GM21360 (cell line): Measurements from ENCODE around the gene SEMA3A.
"Not testable (repeated sequence)": the region's sequence is repeated elsewhere in the genome, so short reads cannot be mapped to it uniquely, and the experiment has no call there.

Source experiments
- ATAC-seq: cut with Tn5 transposase; IDR thresholded peaks from one replicate; pipeline ENCODE4 v1.9.1; 2021; ENCODE audit warnings: mild to moderate bottlenecking, moderate library complexity; ENCODE audit not compliant: unreplicated experiment

The SEMA3A gene

GRCh38 chr7:84194484-84195271 lies at the start of gene SEMA3A:
Gene SEMA3A, minus strand, starts transcription at chr7:84194789. Its CDS starts 203 bp downstream, at chr7:84194586.
- no peak for ATAC-seq

GRCh38 chr7:84243037-84243436 lies 48.4 kb upstream of the SEMA3A start:
- not testable (repeated sequence) for ATAC-seq

GRCh38 chr7:84238596-84238995 lies 44.0 kb upstream of the SEMA3A start:
- no peak for ATAC-seq

- no peak for ATAC-seq
Observed at GRCh38 chr7:84237533-84238173, 43.1 kb upstream of the SEMA3A start.

GRCh38 chr7:84236398-84236797 lies 41.8 kb upstream of the SEMA3A start:
- ATAC-seq = no peak

- ATAC-seq = no peak
Observed at GRCh38 chr7:84232646-84233045, 38.1 kb upstream of the SEMA3A start.

GRCh38 chr7:84231157-84231556 lies 36.6 kb upstream of the SEMA3A start:
- ATAC-seq = no peak

- ATAC-seq = no peak
Observed at GRCh38 chr7:84230491-84230890, 35.9 kb upstream of the SEMA3A start.

GRCh38 chr7:84228526-84228925 lies 33.9 kb upstream of the SEMA3A start:
- no peak for ATAC-seq

GRCh38 chr7:84226759-84227158 lies 32.2 kb upstream of the SEMA3A start:
- ATAC-seq = no peak

GRCh38 chr7:84224505-84224904 lies 29.9 kb upstream of the SEMA3A start:
- ATAC-seq = no peak

GRCh38 chr7:84219310-84219709 lies 24.7 kb upstream of the SEMA3A start:
- no peak for ATAC-seq

- ATAC-seq = no peak
Observed at GRCh38 chr7:84218681-84219080, 24.1 kb upstream of the SEMA3A start.

- ATAC-seq = no peak
Observed at GRCh38 chr7:84216472-84216871, 21.9 kb upstream of the SEMA3A start.

GRCh38 chr7:84214757-84215156 lies 20.2 kb upstream of the SEMA3A start:
- not testable (repeated sequence) for ATAC-seq

GRCh38 chr7:84210301-84210700 lies 15.7 kb upstream of the SEMA3A start:
- no peak for ATAC-seq

GRCh38 chr7:84209006-84209405 lies 14.4 kb upstream of the SEMA3A start:
- ATAC-seq = no peak

- no peak for ATAC-seq
Observed at GRCh38 chr7:84207615-84208014, 13.0 kb upstream of the SEMA3A start.

- no peak for ATAC-seq
Observed at GRCh38 chr7:84207025-84207424, 12.4 kb upstream of the SEMA3A start.

GRCh38 chr7:84204655-84205054 lies 10.1 kb upstream of the SEMA3A start:
- no peak for ATAC-seq

GRCh38 chr7:84202855-84203254 lies 8.3 kb upstream of the SEMA3A start:
- ATAC-seq = no peak

- ATAC-seq = no peak
Observed at GRCh38 chr7:84200859-84201258, 6.3 kb upstream of the SEMA3A start.
